ENCODE measurements around the gene ZFP1. TPM values are rescaled to one million over a fixed set of nuclear protein-coding genes. Genes with fewer than 3 reads are reported as not detected.

ZFP1 gene
- polyA plus RNA-seq, 1 of the 3 experiments (the other 2 are of a cell fraction) = 3.0 TPM

GRCh38 chr16:75121949-75122568 lies 26.3 kb upstream of the ZFP1 start:
- no peaks in the 10 kb centered on the region for H3K9me2 ChIP-seq
- no peak overlapping the region for H3K9ac ChIP-seq
- WGBS (ENCODE audit: low lambda C conversion rate) = 69% methylated on average over 6 of the region's 6 CpGs
- ChIA-PET CTCF (interaction anchor here (1.0 to 2.4 kb wide), 4 partner anchors 11 to 310 kb away, joined by 3 to 11 read pairs (median 6); partner anchors contain the start of gene ZNRF1), POLR2A (no interaction called here)
- no peak for DNase-seq
- H3K27ac ChIP-seq (ENCODE audit: low read depth in 2 of 2, low read length in 1 of 2) = no peak overlapping the region
- H3K79me2 ChIP-seq (ENCODE audit: insufficient read depth) = no peaks in the 10 kb centered on the region
- no peak overlapping the region for H3K4me3 ChIP-seq (ENCODE audit: low read depth in 2 of 2, low read length in 1 of 2)
- H3K27me3 ChIP-seq (ENCODE audit: insufficient read depth) = no peaks in the 10 kb centered on the region
- TF ChIP-seq NFIC (IDR thresholded peaks at IDR 0.05; ENCODE audit: borderline replicate concordance) (no peak), EZH2phosphoT487 (IDR thresholded peaks at IDR 0.05; ENCODE audit: borderline replicate concordance, low read depth) (no peak), CHD2 (IDR thresholded peaks at IDR 0.05; ENCODE audit: low read length, partially characterized antibody) (no peak), USF2 (IDR thresholded peaks at IDR 0.05; ENCODE audit: borderline replicate concordance, low read depth, low read length) (no peak), SMC3 (IDR thresholded peaks at IDR 0.05; ENCODE audit: low read depth, low read length) (no peak), GABPA (IDR thresholded peaks at IDR 0.05; ENCODE audit: low read depth) (no peak), GATA2 (CRISPR knock-in tag; IDR thresholded peaks at IDR 0.05) (no peak)
- 0 out of 2 replicates have a peak, but pooled peaks cover 8% of the 10 kb centered on the region for H3K9me3 ChIP-seq
- no peak overlapping the region for H3K4me2 ChIP-seq
- no peaks in the 10 kb centered on the region for H4K20me1 ChIP-seq (ENCODE audit: insufficient read depth)
- no peaks in the 10 kb centered on the region for H3K4me1 ChIP-seq (ENCODE audit: control insufficient read depth in 1 of 2, insufficient read depth in 2 of 2, low read depth in 1 of 2, low read length in 1 of 2)
- H3F3A ChIP-seq (replicated peaks; ENCODE audit: insufficient read depth) = no peaks in the 10 kb centered on the region
- H2AFZ ChIP-seq (ENCODE audit: low read depth) = no peak overlapping the region
- no peaks in the 10 kb centered on the region for H3K36me3 ChIP-seq (replicated peaks in 1 of 2; ENCODE audit: control insufficient read depth in 1 of 2, insufficient read depth in 2 of 2, low read length in 1 of 2)

DNA sequence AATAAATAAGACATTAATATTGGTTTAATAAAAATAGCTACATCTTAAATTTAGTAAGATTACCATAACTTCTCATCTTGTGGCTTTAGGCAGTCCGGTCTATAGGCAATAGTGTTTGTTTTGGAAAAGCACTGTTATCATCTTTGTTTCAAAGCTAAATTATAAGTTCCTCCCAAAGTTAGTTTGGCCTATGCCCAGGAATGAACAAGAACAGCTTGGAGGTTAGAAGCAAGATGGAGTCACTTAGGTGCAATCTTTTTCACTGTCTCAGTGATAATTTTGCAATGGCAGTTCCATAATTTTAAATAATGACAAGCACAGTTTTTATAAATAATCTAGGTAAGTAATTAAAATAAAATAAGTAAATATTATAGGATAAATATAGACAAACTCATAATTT lies 25.7 kb upstream of the ZFP1 start:
- 57% methylated on average over 1 of the region's 1 CpG for WGBS (ENCODE audit: low lambda C conversion rate)
- Histone ChIP-seq H3K9ac (no peak overlapping the region), H3K9me3 (0 out of 2 replicates have a peak, but pooled peaks cover 8% of the 10 kb centered on the region), H3K4me3 (ENCODE audit: low read depth in 2 of 2, low read length in 1 of 2) (no peak overlapping the region), H4K20me1 (ENCODE audit: insufficient read depth) (no peaks in the 10 kb centered on the region), H3K4me1 (ENCODE audit: control insufficient read depth in 1 of 2, insufficient read depth in 2 of 2, low read depth in 1 of 2, low read length in 1 of 2) (no peaks in the 10 kb centered on the region), H3K79me2 (ENCODE audit: insufficient read depth) (no peaks in the 10 kb centered on the region), H3K27ac (ENCODE audit: low read depth in 2 of 2, low read length in 1 of 2) (no peak overlapping the region), H3K36me3 (replicated peaks in 1 of 2; ENCODE audit: control insufficient read depth in 1 of 2, insufficient read depth in 2 of 2, low read length in 1 of 2) (no peaks in the 10 kb centered on the region), H3F3A (replicated peaks; ENCODE audit: insufficient read depth) (no peaks in the 10 kb centered on the region), H3K9me2 (no peaks in the 10 kb centered on the region), H2AFZ (ENCODE audit: low read depth) (no peak overlapping the region), H3K4me2 (no peak overlapping the region), H3K27me3 (ENCODE audit: insufficient read depth) (no peaks in the 10 kb centered on the region)
- POLR2A ChIA-PET = no interaction called here
- DNase-seq = no peak
- CTCF ChIA-PET = interaction anchor here (1.0 to 2.4 kb wide), 3 partner anchors 11 to 310 kb away, joined by 3 to 11 read pairs (median 9); partner anchors contain the start of gene ZNRF1
- TF ChIP-seq YY1 (IDR thresholded peaks at IDR 0.05; ENCODE audit: low read depth) (no peak), NFIC (IDR thresholded peaks at IDR 0.05; ENCODE audit: borderline replicate concordance) (no peak), RAD21 (IDR thresholded peaks at IDR 0.05; ENCODE audit: low read length) (no peak), CHD2 (IDR thresholded peaks at IDR 0.05; ENCODE audit: low read length, partially characterized antibody) (no peak), MXI1 (IDR thresholded peaks at IDR 0.05; ENCODE audit: low read depth, low read length) (no peak), TAF1 (IDR thresholded peaks at IDR 0.05; ENCODE audit: borderline replicate concordance, low read depth, low read length) (no peak), GABPA (IDR thresholded peaks at IDR 0.05; ENCODE audit: low read depth) (no peak), TCF12 (IDR thresholded peaks at IDR 0.05) (no peak), SMC3 (IDR thresholded peaks at IDR 0.05; ENCODE audit: low read depth, low read length) (no peak), TEAD4 (IDR thresholded peaks at IDR 0.05; ENCODE audit: borderline replicate concordance, insufficient read depth) (no peak), FOSL2 (IDR thresholded peaks at IDR 0.05; ENCODE audit: borderline replicate concordance, low read depth) (no peak), FOXM1 (IDR thresholded peaks at IDR 0.05; ENCODE audit: low read depth) (no peak), EP300 (IDR thresholded peaks at IDR 0.05; ENCODE audit: borderline replicate concordance in 1 of 2, low read depth in 1 of 2, low read length in 1 of 2) (no peak), IRF3 (IDR thresholded peaks at IDR 0.05; ENCODE audit: low read depth, low read length) (no peak), GATA2 (CRISPR knock-in tag; IDR thresholded peaks at IDR 0.05) (no peak)
- TF ChIP-seq, protein P1, sequence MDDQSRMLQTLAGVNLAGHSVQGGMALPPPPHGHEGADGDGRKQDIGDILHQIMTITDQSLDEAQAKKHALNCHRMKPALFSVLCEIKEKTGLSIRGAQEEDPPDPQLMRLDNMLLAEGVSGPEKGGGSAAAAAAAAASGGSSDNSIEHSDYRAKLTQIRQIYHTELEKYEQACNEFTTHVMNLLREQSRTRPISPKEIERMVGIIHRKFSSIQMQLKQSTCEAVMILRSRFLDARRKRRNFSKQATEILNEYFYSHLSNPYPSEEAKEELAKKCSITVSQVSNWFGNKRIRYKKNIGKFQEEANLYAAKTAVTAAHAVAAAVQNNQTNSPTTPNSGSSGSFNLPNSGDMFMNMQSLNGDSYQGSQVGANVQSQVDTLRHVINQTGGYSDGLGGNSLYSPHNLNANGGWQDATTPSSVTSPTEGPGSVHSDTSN (IDR thresholded peaks at IDR 0.05) = no peak

Data from SK-N-SH (cell line).